ENCODE results near the gene STK11. TPM values are rescaled to one million over a fixed set of nuclear protein-coding genes. Genes with fewer than 3 reads are reported as not detected.
A peak's percentile ranks its signal among the peaks of the same experiment; 100 is the strongest.

The STK11 gene
- total RNA-seq, 1 experiment from 2014 or later: 56.7 TPM

- CTCF ChIA-PET: no interaction called here
- Mint-ChIP-seq H3K27ac (ENCODE audit: unreplicated experiment) (peak overlapping the region; percentile 94), H3K27me3 (ENCODE audit: insufficient read depth, unreplicated experiment) (no peaks in the 10 kb centered on the region), H3K36me3 (ENCODE audit: insufficient read depth, unreplicated experiment) (peaks cover 82% of the 10 kb centered on the region), H3K4me3 (ENCODE audit: unreplicated experiment) (peak overlapping the region; percentile 89), H3K9me3 (ENCODE audit: unreplicated experiment) (no peaks in the 10 kb centered on the region), H3K4me1 (ENCODE audit: low read depth, unreplicated experiment) (peaks cover 26% of the 10 kb centered on the region)
- DNase-seq: no peak
- H3K4me1 ChIP-seq: peaks cover 40% of the 10 kb centered on the region
- BruUV-seq (replicated peaks): no TSS peak
- no peak overlapping the region for H3K4me3 ChIP-seq (ENCODE audit: low read depth, low read length)
- POLR2A ChIA-PET: no interaction called here
- intact Hi-C loops (cut with micrococcal nuclease; ENCODE audit: unreplicated experiment): no loop called here
- no peak for TF ChIP-seq CTCF (IDR thresholded peaks at IDR 0.05; ENCODE audit: insufficient read depth in 1 of 2, low read depth in 1 of 2, low read length in 1 of 2, severe bottlenecking in 1 of 2, unreplicated experiment in 1 of 2)
- H3K36me3 ChIP-seq (ENCODE audit: control insufficient read depth, insufficient read depth, low read length): peaks cover 2% of the 10 kb centered on the region; the same call in 1 of the 2 replicates
- H3K9me3 ChIP-seq: no peaks in the 10 kb centered on the region
- H3K27me3 ChIP-seq (replicated peaks; ENCODE audit: control insufficient read depth, insufficient read depth, low read length): no peaks in the 10 kb centered on the region
Observed at GRCh38 chr19:1271528-1272422, 66.2 kb downstream of the STK11 start.

GRCh38 chr19:1272423-1273262 lies 67.1 kb downstream of the STK11 start:
- H3K36me3 ChIP-seq (ENCODE audit: control insufficient read depth, insufficient read depth, low read length): peaks cover 2% of the 10 kb centered on the region; the same call in 1 of the 2 replicates
- Mint-ChIP-seq H3K9me3 (ENCODE audit: unreplicated experiment) (no peaks in the 10 kb centered on the region), H3K36me3 (ENCODE audit: insufficient read depth, unreplicated experiment) (peaks cover 83% of the 10 kb centered on the region), H3K4me3 (ENCODE audit: unreplicated experiment) (peak overlapping the region; percentile 33), H3K4me1 (ENCODE audit: low read depth, unreplicated experiment) (peaks cover 22% of the 10 kb centered on the region), H3K27me3 (ENCODE audit: insufficient read depth, unreplicated experiment) (no peaks in the 10 kb centered on the region), H3K27ac (ENCODE audit: unreplicated experiment) (peak overlapping the region; percentile 91)
- intact Hi-C loops (cut with micrococcal nuclease; ENCODE audit: unreplicated experiment): no loop called here
- no peak for DNase-seq
- CTCF ChIA-PET: interaction anchor here (0.9 to 1.4 kb wide), 2 partner anchors 29 to 69 kb away, joined by 3 to 11 read pairs; no protein-coding TSS in a partner anchor
- peaks cover 33% of the 10 kb centered on the region for H3K4me1 ChIP-seq
- no peaks in the 10 kb centered on the region for H3K27me3 ChIP-seq (replicated peaks; ENCODE audit: control insufficient read depth, insufficient read depth, low read length)
- no peak overlapping the region for H3K4me3 ChIP-seq (ENCODE audit: low read depth, low read length)
- TSS peak; percentile 4 for BruUV-seq (replicated peaks)
- no peaks in the 10 kb centered on the region for H3K9me3 ChIP-seq
- TF ChIP-seq CTCF (IDR thresholded peaks at IDR 0.05; ENCODE audit: insufficient read depth in 1 of 2, low read depth in 1 of 2, low read length in 1 of 2, severe bottlenecking in 1 of 2, unreplicated experiment in 1 of 2): no peak
- POLR2A ChIA-PET: no interaction called here
